Astrocyte of the cerebellum (primary cell): ENCODE data around the gene OR5H15.

Source experiments
- DNase-seq: peaks from one replicate; pipeline ENCODE4 v3.0.0-alpha.2; 2011; ENCODE audit warnings: low read depth
- H3K4me3 ChIP-seq: 2 replicates; pipeline ENCODE4 v1.5.1; 2011; ENCODE audit warnings: mild to moderate bottlenecking, low read depth, low read length, moderate library complexity
- in situ Hi-C: cut with HindIII; loops from 2 replicates; pipeline ENCODE4 v1.10.0; 2017; ENCODE audit warnings: low sequenced_read_pairs
- TF ChIP-seq, protein P1 (sequence below): IDR thresholded peaks from 2 replicates; pipeline ENCODE4 v1.5.1; 2012; ENCODE audit warnings: low read length, low read depth, moderate library complexity, mild to moderate bottlenecking; ENCODE audit errors: missing control alignments

OR5H15 gene

DNA sequence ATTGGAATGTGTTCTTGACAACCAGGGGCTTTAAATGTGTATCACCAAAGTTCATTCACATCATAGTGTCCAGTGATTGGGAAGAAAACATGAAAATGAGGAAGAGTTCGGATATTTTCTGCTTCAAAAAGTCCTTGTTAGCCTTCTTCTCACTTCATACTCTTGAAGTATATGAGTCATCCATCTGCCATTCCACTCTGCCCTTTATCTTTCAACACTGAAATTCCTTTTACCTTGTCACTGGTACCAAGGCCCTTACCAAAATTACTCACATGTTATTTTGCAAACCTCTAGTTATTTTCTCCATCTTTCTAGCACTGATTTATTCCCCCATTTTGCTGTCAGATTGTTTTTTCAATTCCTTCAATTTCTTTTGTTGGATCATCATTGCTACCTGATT is 32.5 kb downstream of the OR5H15 start:
- TF ChIP-seq, protein P1, sequence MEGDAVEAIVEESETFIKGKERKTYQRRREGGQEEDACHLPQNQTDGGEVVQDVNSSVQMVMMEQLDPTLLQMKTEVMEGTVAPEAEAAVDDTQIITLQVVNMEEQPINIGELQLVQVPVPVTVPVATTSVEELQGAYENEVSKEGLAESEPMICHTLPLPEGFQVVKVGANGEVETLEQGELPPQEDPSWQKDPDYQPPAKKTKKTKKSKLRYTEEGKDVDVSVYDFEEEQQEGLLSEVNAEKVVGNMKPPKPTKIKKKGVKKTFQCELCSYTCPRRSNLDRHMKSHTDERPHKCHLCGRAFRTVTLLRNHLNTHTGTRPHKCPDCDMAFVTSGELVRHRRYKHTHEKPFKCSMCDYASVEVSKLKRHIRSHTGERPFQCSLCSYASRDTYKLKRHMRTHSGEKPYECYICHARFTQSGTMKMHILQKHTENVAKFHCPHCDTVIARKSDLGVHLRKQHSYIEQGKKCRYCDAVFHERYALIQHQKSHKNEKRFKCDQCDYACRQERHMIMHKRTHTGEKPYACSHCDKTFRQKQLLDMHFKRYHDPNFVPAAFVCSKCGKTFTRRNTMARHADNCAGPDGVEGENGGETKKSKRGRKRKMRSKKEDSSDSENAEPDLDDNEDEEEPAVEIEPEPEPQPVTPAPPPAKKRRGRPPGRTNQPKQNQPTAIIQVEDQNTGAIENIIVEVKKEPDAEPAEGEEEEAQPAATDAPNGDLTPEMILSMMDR, result no peak
- in situ Hi-C loops, result no loop called here
- no peak for DNase-seq
- no peak overlapping the region for H3K4me3 ChIP-seq

- in situ Hi-C loops, result no loop called here
- DNase-seq, result no peak
- TF ChIP-seq, protein P1, result no peak
- no peak overlapping the region for H3K4me3 ChIP-seq
These were observed 42.7 kb downstream of the OR5H15 start for GRCh38 chr3:98209244-98209643.

GRCh38 chr3:98213276-98213675 is 46.8 kb downstream of the OR5H15 start:
- TF ChIP-seq, protein P1, result no peak
- DNase-seq, result no peak
- in situ Hi-C loops, result no loop called here

DNA sequence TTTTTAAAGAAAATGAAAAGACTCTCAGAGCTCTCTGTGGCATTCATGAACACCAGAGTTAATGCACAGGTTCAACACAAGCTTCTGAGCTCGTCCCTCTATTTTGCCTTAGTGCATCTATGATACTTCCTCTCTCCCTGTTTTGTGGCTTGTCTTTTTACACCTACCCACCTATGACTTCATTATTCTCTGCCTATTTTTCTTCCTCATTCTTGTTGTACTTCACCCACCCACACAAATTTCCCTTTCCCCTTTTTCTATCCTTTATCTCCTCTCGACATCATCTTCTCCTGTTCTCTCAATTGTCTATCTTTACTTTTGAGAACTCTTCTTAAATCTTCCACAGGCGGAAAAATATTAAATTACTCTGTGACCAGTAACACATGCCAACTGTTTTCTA is 48.6 kb downstream of the OR5H15 start:
- H3K4me3 ChIP-seq, result no peak overlapping the region
- DNase-seq, result no peak
- TF ChIP-seq, protein P1, result no peak
- in situ Hi-C loops, result no loop called here

More at GRCh38 chr3:98213276-98213675, 46.8 kb downstream of the OR5H15 start:
- no peak overlapping the region for H3K4me3 ChIP-seq
